ENCODE results near the gene EEF1AKMT2.
"Not testable (repeated sequence)": the region's sequence is repeated elsewhere in the genome, so short reads cannot be mapped to it uniquely, and the experiment has no call there.

The EEF1AKMT2 gene

DNA sequence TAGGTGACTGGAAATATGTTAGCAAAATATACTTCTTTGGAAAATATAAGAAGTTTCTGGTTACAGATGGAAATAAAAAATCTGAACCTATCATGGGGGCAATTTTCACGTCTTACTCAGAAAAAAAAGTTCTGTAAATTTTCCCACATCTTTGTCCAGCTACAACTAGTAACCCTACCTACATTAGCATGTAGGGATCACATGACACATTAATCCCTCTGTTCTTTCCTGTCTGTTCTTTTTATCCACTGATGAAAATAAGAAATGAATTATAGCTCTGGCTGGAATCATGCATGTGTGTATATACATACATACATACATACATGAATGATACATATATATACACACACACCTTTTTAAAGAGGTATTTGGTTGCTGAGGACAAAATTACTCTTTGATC is 43.9 kb downstream of the EEF1AKMT2 start:
- no peak overlapping the region for H3K4me2 ChIP-seq (ENCODE audit: low read depth, low read length)

DNA sequence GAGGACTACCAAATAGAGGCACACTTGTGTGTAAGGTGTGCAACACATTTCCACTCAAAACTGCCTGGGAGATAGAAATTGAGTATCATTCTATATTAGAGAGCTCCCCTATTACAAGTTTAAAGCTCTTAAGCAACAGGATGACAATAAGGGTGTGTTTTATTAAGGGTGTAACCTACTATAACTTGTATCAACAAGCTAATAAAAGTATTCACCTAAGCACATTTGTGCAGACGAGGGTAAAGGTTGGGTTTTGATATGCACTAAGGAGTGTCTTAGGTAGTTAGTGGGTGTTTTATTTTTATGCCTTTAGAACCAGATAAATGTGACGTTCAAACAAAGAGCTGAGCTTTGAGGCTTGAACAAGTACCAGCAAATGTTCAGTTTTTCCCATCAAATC is 44.7 kb downstream of the EEF1AKMT2 start:
- H3K36me3 ChIP-seq (replicated peaks; ENCODE audit: insufficient read depth, low read length) = no peaks in the 10 kb centered on the region
- no peaks in the 10 kb centered on the region for H3K27me3 ChIP-seq (replicated peaks; ENCODE audit: insufficient read depth, low read length)
- no peak overlapping the region for H3K4me3 ChIP-seq (ENCODE audit: low read length)
- no peak overlapping the region for H3K27ac ChIP-seq (ENCODE audit: low read length)
- H3K9me3 ChIP-seq (replicated peaks; ENCODE audit: insufficient read depth, low read length) = no peaks in the 10 kb centered on the region
- H3K9ac ChIP-seq (ENCODE audit: low read length) = no peak overlapping the region
- H4K20me1 ChIP-seq (ENCODE audit: insufficient read depth, low read length) = no peaks in the 10 kb centered on the region
- H3K4me2 ChIP-seq (ENCODE audit: low read depth, low read length) = no peak overlapping the region
- no peaks in the 10 kb centered on the region for H3K9me2 ChIP-seq (replicated peaks; ENCODE audit: insufficient read depth, low read length)
- no peak overlapping the region for H2AFZ ChIP-seq (ENCODE audit: low read length)
- H3K4me1 ChIP-seq (ENCODE audit: low read length) = peaks cover 16% of the 10 kb centered on the region
- TF ChIP-seq EZH2 (optimal IDR thresholded peaks at IDR 0.05; ENCODE audit: low read depth, low read length) (no peak), EZH2phosphoT487 (IDR thresholded peaks at IDR 0.05; ENCODE audit: low read length) (no peak)
- TF ChIP-seq, protein P1, sequence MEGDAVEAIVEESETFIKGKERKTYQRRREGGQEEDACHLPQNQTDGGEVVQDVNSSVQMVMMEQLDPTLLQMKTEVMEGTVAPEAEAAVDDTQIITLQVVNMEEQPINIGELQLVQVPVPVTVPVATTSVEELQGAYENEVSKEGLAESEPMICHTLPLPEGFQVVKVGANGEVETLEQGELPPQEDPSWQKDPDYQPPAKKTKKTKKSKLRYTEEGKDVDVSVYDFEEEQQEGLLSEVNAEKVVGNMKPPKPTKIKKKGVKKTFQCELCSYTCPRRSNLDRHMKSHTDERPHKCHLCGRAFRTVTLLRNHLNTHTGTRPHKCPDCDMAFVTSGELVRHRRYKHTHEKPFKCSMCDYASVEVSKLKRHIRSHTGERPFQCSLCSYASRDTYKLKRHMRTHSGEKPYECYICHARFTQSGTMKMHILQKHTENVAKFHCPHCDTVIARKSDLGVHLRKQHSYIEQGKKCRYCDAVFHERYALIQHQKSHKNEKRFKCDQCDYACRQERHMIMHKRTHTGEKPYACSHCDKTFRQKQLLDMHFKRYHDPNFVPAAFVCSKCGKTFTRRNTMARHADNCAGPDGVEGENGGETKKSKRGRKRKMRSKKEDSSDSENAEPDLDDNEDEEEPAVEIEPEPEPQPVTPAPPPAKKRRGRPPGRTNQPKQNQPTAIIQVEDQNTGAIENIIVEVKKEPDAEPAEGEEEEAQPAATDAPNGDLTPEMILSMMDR (IDR thresholded peaks at IDR 0.05; ENCODE audit: low read length) = no peak
- H3F3A ChIP-seq (ENCODE audit: insufficient read depth, low read length) = peaks cover 31% of the 10 kb centered on the region
- DNase-seq = no peak
- peaks cover 9% of the 10 kb centered on the region for H3K79me2 ChIP-seq (ENCODE audit: low read length)

More for the DNA sequence above, 43.9 kb downstream of the EEF1AKMT2 start:
- no peak overlapping the region for H3K9ac ChIP-seq (ENCODE audit: low read length)
- H3K36me3 ChIP-seq (replicated peaks; ENCODE audit: insufficient read depth, low read length) = no peaks in the 10 kb centered on the region
- H4K20me1 ChIP-seq (ENCODE audit: insufficient read depth, low read length) = no peaks in the 10 kb centered on the region
- TF ChIP-seq EZH2phosphoT487 (IDR thresholded peaks at IDR 0.05; ENCODE audit: low read length) = no peak
- TF ChIP-seq, protein P1 (IDR thresholded peaks at IDR 0.05; ENCODE audit: low read length) = no peak
- TF ChIP-seq EZH2 (optimal IDR thresholded peaks at IDR 0.05; ENCODE audit: low read depth, low read length) = no peak
- H3K27ac ChIP-seq (ENCODE audit: low read length) = no peak overlapping the region
- DNase-seq = no peak
- no peaks in the 10 kb centered on the region for H3K9me3 ChIP-seq (replicated peaks; ENCODE audit: insufficient read depth, low read length)
- no peak overlapping the region for H2AFZ ChIP-seq (ENCODE audit: low read length)
- H3K4me1 ChIP-seq (ENCODE audit: low read length) = peaks cover 16% of the 10 kb centered on the region
- peaks cover 4% of the 10 kb centered on the region for H3K79me2 ChIP-seq (ENCODE audit: low read length)
- H3F3A ChIP-seq (ENCODE audit: insufficient read depth, low read length) = peaks cover 25% of the 10 kb centered on the region
- no peak overlapping the region for H3K4me3 ChIP-seq (ENCODE audit: low read length)
- no peaks in the 10 kb centered on the region for H3K9me2 ChIP-seq (replicated peaks; ENCODE audit: insufficient read depth, low read length)
- H3K27me3 ChIP-seq (replicated peaks; ENCODE audit: insufficient read depth, low read length) = no peaks in the 10 kb centered on the region

GRCh38 chr10:124746447-124746846 is 45.2 kb downstream of the EEF1AKMT2 start:
- H3K4me2 ChIP-seq (ENCODE audit: low read depth, low read length); H3K27ac ChIP-seq (ENCODE audit: low read length); H4K20me1 ChIP-seq (ENCODE audit: insufficient read depth, low read length); H3K9ac ChIP-seq (ENCODE audit: low read length); DNase-seq; H3K9me2 ChIP-seq (replicated peaks; ENCODE audit: insufficient read depth, low read length); H3K4me3 ChIP-seq (ENCODE audit: low read length); H2AFZ ChIP-seq (ENCODE audit: low read length); H3K27me3 ChIP-seq (replicated peaks; ENCODE audit: insufficient read depth, low read length); H3K9me3 ChIP-seq (replicated peaks; ENCODE audit: insufficient read depth, low read length); H3K36me3 ChIP-seq (replicated peaks; ENCODE audit: insufficient read depth, low read length): not testable (repeated sequence)
- Histone ChIP-seq H3F3A (ENCODE audit: insufficient read depth, low read length) (peaks cover 34% of the 10 kb centered on the region), H3K79me2 (ENCODE audit: low read length) (peaks cover 14% of the 10 kb centered on the region), H3K4me1 (ENCODE audit: low read length) (peaks cover 20% of the 10 kb centered on the region)

DNA sequence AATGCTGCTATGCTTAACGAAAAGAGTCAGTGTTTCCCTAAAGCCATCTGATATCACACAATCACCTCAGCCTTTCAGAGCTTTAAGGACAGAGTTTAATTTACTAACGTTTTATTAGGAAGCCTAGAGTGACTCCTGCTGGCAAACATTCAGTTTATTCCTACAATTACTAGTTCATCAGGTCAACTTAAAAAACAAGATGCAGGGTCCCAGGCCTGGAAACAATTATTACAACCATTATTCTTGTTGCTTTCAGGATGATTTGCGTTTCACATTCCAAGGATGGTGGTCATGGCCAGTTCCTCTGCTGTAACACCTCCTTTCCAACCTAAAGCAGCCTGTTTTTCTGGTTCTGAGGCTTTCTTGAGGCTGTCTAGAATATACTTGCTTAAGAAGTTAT is 46.0 kb downstream of the EEF1AKMT2 start:
- Histone ChIP-seq H3K9me2 (replicated peaks; ENCODE audit: insufficient read depth, low read length) (no peaks in the 10 kb centered on the region), H3F3A (ENCODE audit: insufficient read depth, low read length) (peaks cover 34% of the 10 kb centered on the region), H3K27me3 (replicated peaks; ENCODE audit: insufficient read depth, low read length) (no peaks in the 10 kb centered on the region), H4K20me1 (ENCODE audit: insufficient read depth, low read length) (no peaks in the 10 kb centered on the region), H3K36me3 (replicated peaks; ENCODE audit: insufficient read depth, low read length) (no peaks in the 10 kb centered on the region), H3K79me2 (ENCODE audit: low read length) (peaks cover 21% of the 10 kb centered on the region), H3K9me3 (replicated peaks; ENCODE audit: insufficient read depth, low read length) (no peaks in the 10 kb centered on the region), H3K4me1 (ENCODE audit: low read length) (peaks cover 26% of the 10 kb centered on the region), H2AFZ (ENCODE audit: low read length) (no peak overlapping the region), H3K4me2 (ENCODE audit: low read depth, low read length) (no peak overlapping the region), H3K4me3 (ENCODE audit: low read length) (no peak overlapping the region), H3K9ac (ENCODE audit: low read length) (no peak overlapping the region), H3K27ac (ENCODE audit: low read length) (no peak overlapping the region)
- DNase-seq = peak; percentile 70
- TF ChIP-seq, protein P1 (IDR thresholded peaks at IDR 0.05; ENCODE audit: low read length) = peak; percentile 38
- TF ChIP-seq EZH2 (optimal IDR thresholded peaks at IDR 0.05; ENCODE audit: low read depth, low read length) = no peak
- no peak for TF ChIP-seq EZH2phosphoT487 (IDR thresholded peaks at IDR 0.05; ENCODE audit: low read length)

Measured in MM.1S (cell line).